GM19455 (cell line): Measurements from ENCODE around the gene GLO1.
"Not testable (repeated sequence)": the region's sequence is repeated elsewhere in the genome, so short reads cannot be mapped to it uniquely, and the experiment has no call there.

Experiments
- ATAC-seq: cut with Tn5 transposase; IDR thresholded peaks from one replicate; pipeline ENCODE4 v1.9.1; 2021; ENCODE audit not compliant: unreplicated experiment

GLO1 gene

DNA sequence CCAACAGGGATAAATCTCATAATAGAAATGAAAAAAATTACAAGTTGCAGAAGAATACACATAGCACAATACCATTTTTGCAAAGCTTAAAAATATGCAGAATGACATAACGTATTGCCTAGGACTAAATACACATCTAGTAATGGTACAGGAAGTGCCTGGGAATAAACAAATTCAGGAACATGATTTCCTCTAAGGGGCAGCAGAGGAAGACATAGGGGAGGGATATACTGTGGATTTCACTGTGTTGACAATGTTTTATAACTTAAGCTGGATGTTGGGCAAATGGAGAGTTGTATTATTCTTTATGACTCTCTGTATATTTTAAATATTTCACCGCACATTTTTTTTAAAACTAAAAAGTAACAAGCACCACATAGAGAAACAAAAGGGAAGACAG, 5.6 kb upstream of the GLO1 start:
- no peak for ATAC-seq

DNA sequence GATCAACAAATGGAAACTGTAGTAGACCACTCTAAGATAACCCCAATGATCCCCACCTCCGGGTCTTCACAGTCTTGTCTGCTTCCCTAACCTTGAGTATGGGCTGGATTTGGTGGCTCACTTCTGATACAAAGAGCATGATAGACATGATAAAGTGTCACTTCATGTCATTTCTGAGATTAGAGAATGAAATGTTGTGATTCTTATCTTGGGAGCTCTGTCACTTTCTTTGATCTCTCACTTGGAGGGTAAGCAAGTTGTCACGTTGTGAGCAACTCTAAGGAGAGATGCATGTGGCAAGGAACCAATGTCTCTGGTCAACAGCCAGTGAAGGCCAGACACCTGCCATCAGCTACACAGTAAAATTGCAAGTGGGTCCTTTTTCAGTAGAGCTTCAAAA, 3.0 kb upstream of the GLO1 start:
- no peak for ATAC-seq

DNA sequence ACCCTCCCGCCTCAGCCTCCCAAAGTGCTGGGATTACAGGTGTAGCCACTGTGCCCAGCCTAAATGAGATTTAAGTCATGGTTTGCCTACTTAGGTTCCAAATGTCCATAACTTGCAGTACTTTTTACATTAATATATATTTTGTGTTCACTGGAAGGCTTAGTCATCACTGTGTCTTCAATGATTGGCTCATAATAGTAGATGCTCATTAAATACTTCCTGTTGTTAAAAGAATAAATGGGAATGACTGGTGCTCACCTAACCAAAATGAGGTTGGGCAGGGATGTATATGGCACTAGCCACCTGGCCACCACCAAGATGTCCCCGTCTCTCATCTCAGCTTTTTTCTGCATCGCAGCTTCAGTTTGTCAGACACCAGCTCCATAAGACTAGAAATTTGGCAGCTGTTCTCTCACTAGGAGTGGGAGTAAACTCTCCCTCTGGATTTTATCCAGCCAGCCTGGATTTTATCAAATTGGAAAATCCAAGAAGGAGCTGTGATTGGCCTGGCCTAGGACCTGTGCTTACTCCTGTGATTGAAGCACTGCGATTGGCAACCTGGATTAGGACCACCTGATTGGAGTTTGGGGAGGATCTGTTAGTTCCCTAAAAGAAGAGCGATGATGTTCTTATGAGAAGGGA, 1.1 kb upstream of the GLO1 start:
- ATAC-seq = no peak

DNA sequence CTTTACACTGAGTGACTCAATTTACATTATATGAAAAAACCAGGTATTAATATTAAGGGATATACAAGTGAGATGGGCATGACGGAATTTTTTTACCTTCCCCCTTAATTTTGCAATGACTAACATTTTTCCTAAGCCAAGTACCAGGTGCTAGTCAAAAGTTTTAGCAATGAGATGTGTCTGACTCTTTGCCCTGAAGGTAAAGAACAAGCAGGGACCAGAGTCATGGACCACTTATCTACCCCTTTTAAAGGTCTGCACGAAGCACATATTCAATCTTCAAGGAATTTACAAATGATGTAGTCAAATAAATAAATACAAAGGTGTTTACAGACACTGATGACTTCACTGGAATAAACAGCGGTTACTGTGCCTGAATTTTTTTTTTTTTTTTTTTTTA, 1.4 kb downstream of the GLO1 start:
- ATAC-seq = no peak

DNA sequence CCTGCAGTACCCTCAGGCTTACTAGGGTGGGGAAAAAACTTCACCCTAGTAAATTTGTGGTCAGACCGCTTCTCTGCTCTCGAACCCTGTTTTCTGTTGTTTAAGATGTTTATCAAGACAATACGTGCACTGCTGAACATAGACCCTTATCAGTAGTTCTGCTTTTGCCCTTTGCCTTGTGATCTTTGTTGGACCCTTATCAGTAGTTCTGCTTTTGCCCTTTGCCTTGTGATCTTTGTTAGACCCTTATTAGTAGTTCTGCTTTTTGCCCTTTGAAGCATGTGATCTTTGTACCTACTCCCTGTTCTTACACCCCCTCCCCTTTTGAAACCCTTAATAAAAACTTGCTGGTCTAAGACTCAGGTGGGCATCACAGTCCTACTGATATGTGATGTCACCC, 3.2 kb downstream of the GLO1 start:
- not testable (repeated sequence) for ATAC-seq

DNA sequence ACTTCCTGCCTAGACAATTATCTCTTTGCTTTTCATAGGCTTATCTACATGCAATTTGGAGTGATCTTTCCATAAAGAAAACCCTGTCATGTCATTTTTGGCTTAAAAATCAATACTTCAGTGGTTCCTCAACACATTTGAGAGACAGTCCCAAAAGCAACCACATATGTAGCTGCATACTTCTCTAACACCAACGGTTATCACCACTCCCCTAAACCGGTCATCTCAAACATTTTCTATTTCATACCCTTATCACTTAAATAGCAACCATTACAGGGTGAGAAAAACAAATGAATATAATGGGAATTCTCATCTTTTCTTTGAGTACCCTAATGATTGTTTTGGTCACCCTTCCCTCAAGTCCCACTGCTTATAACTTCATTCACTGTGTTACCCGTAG, 5.1 kb downstream of the GLO1 start:
- no peak for ATAC-seq

DNA sequence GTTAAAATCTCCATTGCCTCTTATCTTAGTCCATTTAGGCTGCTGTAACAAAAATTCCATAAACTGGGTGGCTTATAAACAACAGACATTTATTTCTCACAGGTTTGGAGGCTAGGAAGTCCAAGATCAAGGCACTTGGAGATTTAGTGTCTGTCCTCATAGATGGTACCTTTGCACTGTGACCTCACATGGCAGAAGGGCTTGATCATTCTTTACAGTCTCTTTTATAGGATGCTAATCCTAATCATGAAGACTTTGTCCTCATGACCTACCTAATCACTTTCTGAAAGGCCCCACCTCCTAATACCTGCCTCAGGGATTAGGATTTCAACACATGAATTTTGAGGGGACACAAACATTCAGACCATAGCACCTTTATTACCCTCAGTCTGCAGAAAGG, 6.6 kb downstream of the GLO1 start:
- ATAC-seq = no peak

DNA sequence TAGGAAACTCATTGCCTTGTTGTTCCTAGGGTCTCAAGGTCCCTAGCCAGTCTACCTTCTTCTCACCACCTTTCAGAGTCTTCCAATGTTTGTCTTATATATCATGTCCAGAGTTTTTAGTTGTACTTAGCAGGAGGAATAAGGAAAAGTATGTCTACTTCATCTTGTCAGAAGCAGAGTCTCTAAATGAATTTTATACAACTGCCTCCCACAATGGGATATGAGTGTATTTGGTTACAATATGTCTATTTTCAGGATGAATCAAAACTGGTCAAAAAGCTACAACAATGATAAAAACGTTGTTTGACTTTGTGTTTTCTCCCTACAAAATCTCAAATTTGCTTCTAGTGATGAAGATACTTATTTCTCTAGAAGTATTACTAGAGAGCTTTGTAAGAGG, 7.0 kb downstream of the GLO1 start:
- no peak for ATAC-seq

DNA sequence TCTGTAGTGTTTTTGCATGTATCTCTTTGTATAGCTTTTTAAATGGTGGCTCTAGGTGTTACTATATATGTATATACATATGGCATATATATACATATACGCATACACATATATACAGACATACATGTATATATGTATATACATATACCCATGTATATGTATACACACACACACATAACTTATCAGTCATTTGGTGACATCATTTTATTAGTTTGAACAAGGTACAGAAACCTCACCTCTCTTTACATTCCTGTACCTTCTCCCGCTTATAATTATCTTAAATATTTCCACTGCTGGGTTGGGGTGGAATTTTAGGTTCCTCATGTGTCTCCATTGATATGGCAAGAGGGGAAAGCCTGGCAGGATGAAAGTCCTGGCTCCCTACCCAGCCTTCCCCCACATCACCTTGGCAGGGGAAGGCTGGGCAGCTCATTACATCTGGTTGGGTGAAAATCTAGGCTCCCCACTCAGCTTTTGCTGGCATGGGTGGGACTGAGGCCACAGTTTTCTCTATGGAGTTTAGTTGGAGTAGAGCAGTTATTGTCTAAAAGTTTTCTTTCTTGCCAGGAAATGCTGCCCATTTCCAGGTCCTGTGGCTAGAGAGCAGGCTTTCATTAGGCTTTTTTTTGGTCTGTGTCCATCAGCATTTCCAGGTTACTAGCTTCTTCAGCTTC, 7.6 kb downstream of the GLO1 start:
- ATAC-seq = no peak

DNA sequence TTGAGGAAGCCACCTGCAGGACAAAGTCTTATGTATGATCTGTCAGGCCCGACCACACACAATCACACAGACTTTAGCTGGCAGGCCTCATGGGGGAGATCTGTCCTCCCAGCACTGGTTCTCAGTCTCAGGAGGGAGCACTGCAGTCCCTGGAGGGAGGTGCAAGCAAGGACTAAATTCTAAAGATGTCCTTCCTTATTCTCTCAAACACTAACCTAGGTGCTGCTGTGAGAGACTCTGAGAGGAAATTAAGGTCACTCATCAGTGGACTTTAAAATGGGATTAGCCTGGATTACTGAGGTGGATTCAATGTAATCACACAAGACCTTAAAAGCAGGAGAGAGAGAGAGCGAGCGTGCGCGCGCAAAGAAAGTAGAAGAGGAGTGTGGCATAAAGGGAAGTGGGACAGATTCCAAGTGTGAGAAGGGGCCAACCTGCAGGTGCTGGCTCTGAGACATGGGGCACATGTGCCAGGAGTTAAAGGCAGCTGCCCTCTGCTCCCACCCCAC, 14.3 kb downstream of the GLO1 start:
- ATAC-seq = no peak

DNA sequence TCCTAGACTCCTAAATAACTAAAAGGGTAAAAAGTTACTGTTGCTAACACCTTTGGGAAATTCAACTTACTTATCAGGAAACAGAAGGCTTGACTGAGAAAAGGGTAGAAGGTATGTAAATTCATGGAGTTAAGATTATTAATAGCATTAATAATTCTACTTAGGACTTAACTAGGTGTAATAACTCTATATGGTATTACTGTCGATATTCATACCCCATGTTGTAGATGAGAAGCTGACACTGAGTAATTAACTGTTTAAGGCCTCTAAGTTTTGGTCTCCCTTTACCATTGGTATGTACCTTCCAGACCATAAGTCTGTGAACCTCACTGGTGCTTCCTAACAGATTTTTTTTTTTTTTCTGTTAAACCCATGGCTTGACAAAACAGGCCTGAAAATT, 15.4 kb downstream of the GLO1 start:
- ATAC-seq = no peak

DNA sequence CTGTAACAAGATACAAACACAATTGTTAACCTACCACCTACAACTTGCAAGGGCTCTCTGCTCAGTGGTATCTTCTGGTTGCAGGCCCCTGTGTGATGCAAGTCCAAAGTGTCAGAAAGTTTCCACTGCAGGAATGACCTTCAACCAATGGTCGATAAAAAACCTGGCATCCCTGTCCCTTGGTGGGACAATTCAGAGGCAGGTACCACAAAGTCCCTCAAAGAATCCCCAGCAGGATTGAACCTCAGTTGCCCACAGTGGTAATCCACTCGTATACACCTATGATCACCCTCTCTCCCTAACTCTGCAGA, 15.9 kb downstream of the GLO1 start:
- no peak for ATAC-seq

DNA sequence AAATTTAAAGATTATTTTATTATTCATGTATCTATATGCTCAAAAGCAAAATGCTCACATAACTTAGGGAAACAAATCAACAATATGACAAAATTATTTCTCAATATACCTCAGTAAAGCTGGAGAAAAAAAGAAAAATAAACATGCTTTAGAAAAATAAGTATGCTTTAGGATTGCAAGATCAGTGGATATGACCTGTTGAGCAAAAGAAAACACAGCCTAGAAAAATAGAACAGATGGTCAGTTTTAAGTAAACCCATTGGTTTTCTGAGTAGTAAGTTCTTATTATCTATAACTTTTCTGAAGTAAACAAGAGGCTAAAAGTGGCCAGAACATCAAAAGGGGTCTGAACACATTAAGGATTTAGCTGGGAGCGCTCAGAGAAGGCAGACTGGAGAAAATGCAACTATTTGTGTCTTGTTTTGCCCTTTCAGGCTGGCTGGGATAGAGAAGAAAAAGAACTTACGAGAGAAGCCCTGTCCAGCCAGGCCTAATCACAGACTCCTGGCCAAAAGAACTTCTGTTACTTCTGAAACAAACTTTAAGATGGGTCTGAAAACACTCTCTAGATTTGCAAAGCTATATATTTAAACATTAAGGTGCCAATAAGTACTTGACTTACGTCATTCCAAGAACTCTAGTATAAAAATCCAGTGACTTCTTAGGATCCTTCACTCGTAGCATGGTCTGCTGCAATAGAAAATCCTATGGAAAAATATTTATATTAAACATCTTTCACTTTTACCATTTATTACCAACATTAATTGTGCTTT, 16.5 kb downstream of the GLO1 start:
- no peak for ATAC-seq

DNA sequence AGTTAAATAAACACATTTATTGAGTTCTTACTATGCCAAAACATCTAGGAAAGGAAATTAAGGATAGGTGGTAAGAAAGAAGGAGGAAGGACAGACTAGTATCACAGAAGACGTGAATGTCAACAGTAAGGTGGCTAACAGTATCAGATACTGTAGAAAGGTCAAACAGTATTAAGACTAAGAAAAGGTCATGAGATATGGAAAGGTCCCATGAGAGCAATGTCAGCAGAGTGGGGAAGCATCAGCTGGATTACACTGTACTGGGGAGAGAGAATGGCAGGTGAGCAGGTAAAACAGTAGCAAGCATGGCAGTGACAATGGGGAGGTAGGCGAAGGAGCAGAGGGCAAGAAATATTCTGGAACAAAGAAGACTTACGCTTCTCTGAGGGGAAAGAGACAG, 18.0 kb downstream of the GLO1 start:
- ATAC-seq = no peak

DNA sequence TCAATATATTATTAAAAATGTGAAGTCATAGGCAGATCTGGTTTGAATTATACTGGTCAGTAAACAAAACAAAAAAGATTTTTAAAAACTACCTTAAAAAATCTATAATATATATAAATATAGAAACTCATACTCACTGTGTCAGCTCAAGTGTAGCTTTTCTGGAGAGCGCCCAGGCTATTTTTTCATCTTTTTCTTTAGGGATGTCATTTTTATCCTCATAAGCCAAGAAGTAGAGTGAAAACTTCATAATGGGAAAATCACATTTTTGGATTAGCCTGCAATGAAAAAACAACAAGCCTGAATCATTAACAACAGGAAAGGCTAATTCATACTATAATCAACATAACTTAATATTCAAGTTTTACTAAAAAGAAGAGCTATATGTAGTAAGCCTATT, 18.7 kb downstream of the GLO1 start:
- no peak for ATAC-seq

DNA sequence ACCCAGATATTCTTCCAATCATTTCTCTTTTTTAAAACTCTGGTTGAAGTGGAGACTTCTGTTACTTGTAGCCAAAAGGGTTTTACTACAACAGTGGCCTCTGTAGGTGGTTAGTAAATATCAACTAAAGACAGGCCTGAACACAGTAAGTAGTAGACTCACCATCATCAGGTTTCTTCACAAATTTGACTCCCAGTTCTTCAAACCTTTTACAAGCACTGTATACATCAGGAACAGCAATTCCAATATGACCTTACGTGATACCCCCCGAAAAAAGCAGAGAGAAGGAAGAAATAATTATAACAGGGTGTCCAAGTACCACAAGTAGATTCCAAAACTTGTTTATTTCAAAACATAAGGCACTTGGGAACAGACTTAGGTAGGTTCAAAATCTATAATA, 21.1 kb downstream of the GLO1 start:
- ATAC-seq = no peak

DNA sequence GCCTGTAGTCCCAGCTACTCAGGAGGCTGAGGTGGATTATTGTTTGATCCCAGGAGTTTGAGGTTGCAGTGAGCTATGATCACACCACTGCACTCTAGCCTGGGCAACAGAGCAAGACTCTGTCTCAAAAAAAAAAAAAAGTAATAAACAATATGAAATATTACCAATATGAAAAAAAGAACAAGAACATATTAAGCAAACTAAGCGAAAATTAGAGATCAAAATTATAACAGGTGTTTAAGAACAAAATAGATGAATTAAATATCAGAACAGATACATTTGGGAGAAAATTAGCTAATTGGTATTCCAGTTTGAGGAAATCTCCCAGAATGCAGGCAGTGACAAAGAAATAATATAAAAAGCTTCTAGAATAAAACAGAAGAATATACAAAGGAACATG, 23.3 kb downstream of the GLO1 start:
- no peak for ATAC-seq

DNA sequence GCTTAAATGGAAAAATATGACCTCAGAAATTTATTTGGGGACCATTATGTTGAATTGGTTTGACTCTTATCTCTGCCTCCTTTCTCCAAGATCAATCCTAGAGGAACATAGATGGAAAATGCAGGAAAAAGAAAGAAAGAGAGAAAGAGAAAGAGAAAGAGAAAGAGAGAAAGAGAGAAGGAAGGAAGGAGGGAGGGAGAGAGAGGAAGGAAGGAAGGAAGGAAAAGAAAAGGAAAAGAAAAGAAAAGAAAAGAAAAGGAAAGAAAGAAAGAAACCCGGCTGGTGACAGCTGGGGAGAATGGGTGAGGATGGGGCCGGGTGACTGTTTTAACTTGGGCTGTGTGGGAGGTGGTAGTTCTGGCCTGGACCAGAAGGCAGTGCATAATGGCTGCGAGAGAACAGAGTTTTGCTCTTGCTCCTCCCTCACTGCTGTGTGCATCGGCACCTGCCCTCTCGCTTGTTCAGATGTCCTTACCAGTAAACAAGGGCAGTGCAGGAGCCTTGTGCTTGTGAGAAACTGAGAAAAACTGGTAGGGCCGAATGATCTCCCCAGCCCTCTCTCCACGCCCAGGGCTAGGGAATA, 24.7 kb downstream of the GLO1 start:
- no peak for ATAC-seq

DNA sequence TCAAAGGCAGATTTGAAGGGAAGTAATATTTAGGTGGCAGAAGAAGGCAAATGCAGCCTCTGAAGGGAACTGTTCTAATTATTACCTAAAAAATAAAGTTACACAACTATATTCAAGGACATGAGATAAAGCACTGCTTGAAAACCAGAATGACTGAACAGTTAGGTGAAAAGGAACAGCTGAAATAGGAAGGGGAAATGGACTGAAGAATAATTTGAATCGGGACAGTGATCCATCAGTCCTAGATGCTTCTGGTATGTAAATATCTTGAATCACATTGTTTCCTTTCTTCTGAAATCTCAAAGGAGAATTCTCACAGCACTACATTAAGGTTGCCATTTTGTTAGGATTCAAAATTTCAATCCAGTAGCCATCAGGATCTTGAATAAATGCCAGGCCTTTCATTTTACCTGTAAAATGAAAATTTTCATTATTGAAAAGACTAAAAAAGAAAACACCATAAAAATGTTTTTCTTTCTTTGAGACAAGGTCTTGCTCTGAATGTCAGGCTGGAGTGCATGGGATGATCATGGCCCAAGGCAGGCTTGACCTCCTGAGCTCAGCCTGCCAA, 25.9 kb downstream of the GLO1 start:
- no peak for ATAC-seq

DNA sequence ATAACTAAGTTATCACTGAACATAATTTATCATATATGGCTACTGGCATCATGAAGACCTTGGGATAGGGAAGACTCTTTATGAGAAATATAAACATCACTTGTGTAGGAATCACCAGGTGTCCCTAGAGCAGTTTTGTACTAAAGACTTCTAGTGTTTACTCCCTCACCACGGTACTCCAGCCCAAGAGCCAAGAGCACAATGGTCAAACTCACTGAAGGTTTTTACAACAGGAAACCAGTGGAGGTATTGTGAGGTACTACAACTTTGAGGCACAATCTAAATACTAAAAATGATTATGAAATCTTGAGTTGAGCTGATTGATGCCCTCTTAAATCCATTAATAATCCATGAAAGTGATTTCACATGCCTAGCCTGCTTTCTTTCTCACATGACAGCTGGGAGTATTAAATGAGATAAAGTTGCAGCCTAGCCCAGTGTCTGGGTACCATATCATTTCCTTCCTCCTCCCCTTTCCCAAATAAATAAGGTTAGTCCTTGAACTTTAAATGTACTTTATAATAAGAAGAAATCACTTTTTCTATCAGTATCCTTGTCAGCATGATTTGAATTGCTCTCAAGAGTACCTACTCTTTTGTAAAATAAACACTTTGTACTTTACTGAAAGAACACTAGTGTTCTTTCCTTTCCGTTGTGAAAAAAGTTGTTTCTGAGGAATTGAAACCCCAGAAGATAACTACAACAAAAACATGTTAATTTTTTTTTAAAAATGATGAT, 26.5 kb downstream of the GLO1 start:
- no peak for ATAC-seq
